K562 (cell line): Measurements from ENCODE around the gene RFX3. TPM values are rescaled to one million over a fixed set of nuclear protein-coding genes. Genes with fewer than 3 reads are reported as not detected.

Experiments
- RFX5 ChIP-seq: IDR thresholded peaks from 2 replicates; pipeline ENCODE4 v1.6.1; 2011; ENCODE audit warnings: low read depth, mild to moderate bottlenecking, improper control_type of control experiment, low read length
- ZBTB40 ChIP-seq, 2 experiments: fragments of 450-650 bp in 1 of 2; sonication (generic) in 1 of 2; formaldehyde crosslinking in 1 of 2; IDR thresholded peaks; 2 replicates each; pipeline versions ENCODE4 v1.7.1 to v1.9.0; 2016 to 2022; ENCODE audit warnings: inconsistent platforms in 1 of 2, mild to moderate bottlenecking in 1 of 2, missing genetic modification reagents in 1 of 2
- polyA plus RNA-seq, 8 experiments: library from polyadenylated mRNA; depleted of rRNA in 4 of 8; stranded (reverse) in 5 of 8; unstranded in 3 of 8; fragments of >200 nt; fragmentation: Nextera tagmentation in 2 of 8; fragmentation: Illumina TruSeq in 1 of 8; extraction: Ambion mirVana in 2 of 8; extraction: Trizol in 1 of 8; gene quantifications; 2 replicates each; pipeline versions ENCODE4 v1.2.1 to v1.2.3, GENCODE V29; 2011 to 2014; ENCODE audit warnings: inconsistent platforms in 1 of 8, missing spikeins in 1 of 8
- total RNA-seq, 7 experiments: library from RNA; depleted of rRNA in 6 of 7; stranded (reverse); fragments of >200 nt in 6 of 7; fragmentation: Illumina TruSeq in 2 of 7; extraction: Trizol in 2 of 7; gene quantifications; 2 replicates each; pipeline versions ENCODE4 v1.2.1 to v1.2.3, GENCODE V29; 2011 to 2021; ENCODE audit warnings: low replicate concordance in 1 of 7

Gene RFX3
- total and polyA plus RNA-seq, 9 of the 15 experiments (the other 6 are each of a cell fraction or from before 2014, with no cell fraction given) = 0.86 to 4.9 (median 2.0) TPM

- no peak for TF ChIP-seq ZBTB40 (IDR thresholded peaks at IDR 0.05)
- no peak for TF ChIP-seq ZBTB40 (CRISPR knock-in tag; IDR thresholded peaks at IDR 0.05)
- no peak for TF ChIP-seq RFX5
Observed at GRCh38 chr9:3250741-3251140, 275.1 kb downstream of the RFX3 start (continued).
